Activated CD4-positive, alpha-beta T cell treated with anti-CD3 and anti-CD28 coated beads, Interleukin-2, amount 50 U/mL, for 48 hours (primary cell): ENCODE data around the gene RBMY1A1.
"Not testable (repeated sequence)": the region's sequence is repeated elsewhere in the genome, so short reads cannot be mapped to it uniquely, and the experiment has no call there.

Source experiments
- DNase-seq, 2 experiments: peaks; one replicate each; pipeline ENCODE4 v3.0.0-alpha.2; 2020

Gene RBMY1A1

GRCh38 chrY:21534579-21534978 is at the start of gene RBMY1A1:
TSS of gene RBMY1A1 (plus strand) at chrY:21534879. CDS start at chrY:21536892, 2,013 bp downstream.
- DNase-seq: not testable (repeated sequence)

GRCh38 chrY:21511038-21511437 is 23.6 kb upstream of the RBMY1A1 start, which contains the start of gene RBMY1B:
TSS of gene RBMY1B (plus strand) at chrY:21511338. CDS start at chrY:21513351, 2,013 bp downstream.
- DNase-seq: not testable (repeated sequence)

- not testable (repeated sequence) for DNase-seq
Measured at GRCh38 chrY:21559316-21559984, 24.8 kb downstream of the RBMY1A1 start.

GRCh38 chrY:21585449-21585848 is 50.8 kb downstream of the RBMY1A1 start:
- DNase-seq: no peak

- not testable (repeated sequence) for DNase-seq
Measured at GRCh38 chrY:21586454-21586853, 51.8 kb downstream of the RBMY1A1 start.

GRCh38 chrY:21592059-21592458 is 57.4 kb downstream of the RBMY1A1 start:
- DNase-seq: no peak

- DNase-seq: not testable (repeated sequence)
Measured at GRCh38 chrY:21596287-21596686, 61.6 kb downstream of the RBMY1A1 start.
